ENCODE data around the gene LMF2.
"Not testable (repeated sequence)": the region's sequence is repeated elsewhere in the genome, so short reads cannot be mapped to it uniquely, and the experiment has no call there.

LMF2 gene

DNA sequence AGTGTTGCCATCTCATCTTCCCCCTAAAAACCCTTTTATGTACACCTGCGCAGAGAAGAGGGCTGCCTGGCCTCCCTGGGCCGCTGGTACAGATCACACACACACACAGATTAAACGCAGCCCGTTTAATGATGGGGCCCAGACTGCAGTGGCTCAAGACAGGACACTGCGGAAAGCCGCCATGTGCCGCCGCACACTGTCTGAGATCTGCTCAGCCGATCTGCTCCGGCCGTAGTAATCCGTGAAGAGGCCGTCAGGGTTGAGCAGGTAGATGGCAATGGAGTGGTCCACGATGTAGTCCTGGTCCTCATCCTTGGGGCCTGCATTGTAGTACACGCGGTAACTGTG lies 15.9 kb upstream of the LMF2 start:
- DNase-seq = no peak

DNA sequence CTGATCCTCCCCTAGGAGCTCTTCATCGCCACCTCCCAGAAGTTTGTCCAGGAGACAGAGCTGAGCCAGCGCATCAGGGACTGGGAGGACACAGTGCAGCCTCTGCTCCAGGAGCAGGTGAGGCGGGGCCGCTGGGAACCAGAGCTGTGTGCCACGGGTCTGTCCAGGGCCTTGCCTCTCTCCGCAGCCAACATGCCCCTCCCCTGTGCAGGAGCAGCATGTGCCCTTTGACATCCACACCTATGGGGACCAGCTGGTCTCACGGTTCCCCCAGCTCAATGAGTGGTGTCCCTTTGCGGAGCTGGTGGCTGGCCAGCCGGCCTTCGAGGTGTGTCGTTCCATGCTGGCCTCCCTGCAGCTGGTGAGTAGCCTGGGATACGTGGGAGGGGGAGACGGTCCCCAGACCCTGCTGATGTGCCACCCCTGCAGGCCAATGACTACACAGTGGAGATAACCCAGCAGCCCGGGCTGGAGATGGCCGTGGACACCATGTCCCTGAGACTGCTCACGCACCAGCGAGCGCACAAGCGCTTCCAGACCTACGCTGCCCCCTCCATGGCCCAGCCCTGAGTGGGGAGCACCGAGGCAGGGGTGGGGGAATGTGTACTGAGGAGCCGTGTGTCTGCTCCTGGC lies 15.4 kb upstream of the LMF2 start:
- no peak for DNase-seq

DNA sequence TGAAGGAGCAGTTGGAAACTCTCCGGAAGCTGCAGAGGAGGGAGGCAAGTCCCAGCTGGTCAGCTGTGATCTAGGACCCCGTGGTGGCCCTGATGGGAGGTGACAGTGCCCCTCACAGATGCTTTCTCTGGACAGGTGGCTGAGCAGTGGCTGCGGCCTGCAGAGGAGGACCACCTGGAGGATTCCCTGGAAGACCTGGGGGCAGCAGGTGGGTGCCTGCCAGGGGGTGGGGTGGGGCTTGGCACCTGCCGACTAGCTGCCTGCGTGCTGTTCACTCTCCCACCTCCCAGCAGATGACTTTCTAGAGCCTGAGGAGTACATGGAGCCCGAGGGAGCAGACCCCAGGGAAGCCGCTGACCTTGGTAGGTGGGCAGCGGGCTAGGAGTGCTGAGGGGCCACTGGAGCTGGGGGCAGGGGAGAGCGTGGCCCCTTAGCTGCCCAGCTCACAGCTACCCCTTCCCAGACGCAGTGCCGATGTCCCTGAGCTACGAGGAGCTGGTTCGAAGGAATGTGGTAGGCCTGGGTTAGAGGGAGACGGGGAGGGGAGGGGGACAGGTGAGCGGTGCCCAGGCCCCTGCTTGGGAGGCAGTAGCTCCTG lies 14.8 kb upstream of the LMF2 start:
- DNase-seq = no peak

GRCh38 chr22:50521710-50522109 lies 14.2 kb upstream of the LMF2 start:
- DNase-seq = no peak

DNA sequence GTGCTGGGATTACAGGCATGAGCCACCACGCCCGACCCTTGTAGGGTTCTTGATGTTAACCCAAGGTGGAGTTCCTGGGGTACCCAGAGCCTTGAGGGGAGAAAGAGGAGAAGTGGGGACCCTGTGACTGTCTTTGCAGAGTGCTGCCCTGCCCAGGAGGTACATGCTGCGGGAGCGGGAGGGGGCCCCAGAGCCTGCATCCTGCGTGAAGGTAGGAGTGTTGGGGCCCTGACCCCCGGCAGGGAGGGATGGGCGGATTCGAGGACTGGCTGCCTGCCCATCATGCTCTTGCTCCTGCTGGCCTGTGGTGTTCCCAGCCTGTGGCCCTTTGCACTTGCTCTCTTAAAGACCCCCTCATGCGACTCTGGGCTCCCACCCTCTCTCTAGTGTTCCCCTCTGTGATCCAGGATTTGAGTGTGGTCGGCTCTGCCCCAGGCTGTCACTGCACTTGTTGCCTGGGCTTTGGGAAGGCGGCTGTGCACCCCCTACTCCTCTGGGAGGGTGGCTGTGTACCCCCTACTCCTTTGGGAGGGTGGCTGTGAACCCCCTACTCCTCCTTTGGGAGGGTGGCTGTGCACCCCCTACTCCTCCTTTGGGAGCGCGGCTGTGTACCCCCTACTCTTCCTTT lies 13.4 kb upstream of the LMF2 start:
- DNase-seq = no peak

DNA sequence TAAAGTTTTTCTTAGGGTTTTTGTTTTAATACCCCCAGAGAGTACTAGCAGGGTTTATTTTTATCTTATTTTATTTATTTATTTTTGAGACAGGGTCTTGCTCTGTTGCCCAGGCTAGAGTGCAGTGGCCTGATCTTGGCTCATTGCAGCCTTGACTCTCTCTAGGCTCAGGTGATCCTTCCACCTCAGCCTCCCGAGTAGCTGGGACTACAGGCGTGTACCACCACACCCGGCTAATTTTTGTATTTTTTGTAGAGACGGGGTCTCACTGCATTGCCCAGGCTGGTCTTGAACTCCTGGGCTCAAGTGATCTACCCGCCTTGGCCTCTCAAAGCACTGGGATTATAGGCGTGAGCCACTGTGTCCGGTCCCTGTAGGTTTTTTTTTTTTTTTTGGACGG lies 12.7 kb upstream of the LMF2 start:
- DNase-seq = not testable (repeated sequence)

GRCh38 chr22:50519151-50519550 lies 11.6 kb upstream of the LMF2 start:
- no peak for DNase-seq

- DNase-seq = no peak
These were observed 11.1 kb upstream of the LMF2 start for GRCh38 chr22:50518606-50519005.

DNA sequence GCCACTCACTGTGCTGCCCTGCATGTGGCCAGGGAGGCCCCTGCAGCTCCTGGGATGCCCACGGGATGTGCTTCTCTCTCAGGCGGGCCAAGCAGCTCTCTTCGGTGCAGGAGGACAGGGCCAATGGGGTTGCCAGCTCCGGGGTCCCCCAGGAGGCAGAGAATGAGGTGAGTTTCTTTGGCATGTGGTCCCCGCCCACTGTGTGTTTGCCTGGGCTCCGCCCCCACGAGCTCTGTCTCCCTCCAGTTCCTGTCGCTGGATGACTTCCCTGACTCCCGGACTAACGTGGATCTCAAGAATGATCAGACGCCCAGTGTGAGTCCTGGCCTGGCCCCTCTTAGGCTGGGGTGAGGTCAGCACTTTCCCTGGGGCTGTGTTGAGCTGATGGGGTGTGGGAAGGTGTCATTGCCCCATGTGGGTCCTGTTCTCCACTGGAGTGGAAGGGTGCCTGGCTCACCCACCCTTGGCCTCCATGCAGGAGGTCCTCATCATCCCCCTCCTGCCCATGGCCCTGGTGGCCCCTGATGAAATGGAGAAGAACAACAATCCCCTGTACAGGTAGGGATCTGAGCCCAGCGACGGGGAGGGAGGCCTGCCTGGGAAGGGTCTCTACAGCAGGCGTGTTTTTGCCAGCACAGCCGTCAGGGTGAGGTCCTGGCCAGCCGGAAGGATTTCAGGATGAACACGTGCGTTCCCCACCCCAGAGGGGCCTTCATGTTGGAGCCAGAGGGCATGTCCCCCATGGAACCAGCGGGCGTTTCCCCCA lies 10.2 kb upstream of the LMF2 start:
- DNase-seq = no peak

GRCh38 chr22:50516891-50517290 lies 9.4 kb upstream of the LMF2 start:
- no peak for DNase-seq

DNA sequence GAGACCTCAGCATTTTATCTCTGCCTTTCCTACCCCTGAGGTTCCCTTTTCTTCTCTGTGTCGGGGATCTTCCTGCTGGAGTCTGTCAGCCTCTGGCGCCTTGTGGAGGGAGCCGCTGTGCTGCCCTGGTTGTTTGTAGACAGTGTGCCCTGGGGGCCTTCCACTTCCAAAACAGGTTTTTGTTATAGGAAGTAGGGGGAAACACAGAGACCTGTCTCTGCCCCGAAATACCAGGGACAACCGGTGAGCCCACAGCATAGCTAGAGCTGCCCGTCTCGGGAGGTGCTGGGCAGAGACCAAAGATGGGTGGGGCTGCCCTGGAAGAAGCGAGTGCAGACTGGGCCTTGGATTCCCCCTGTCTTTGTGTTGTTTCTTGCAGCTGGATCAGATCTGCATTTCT lies 8.6 kb upstream of the LMF2 start:
- no peak for DNase-seq

DNA sequence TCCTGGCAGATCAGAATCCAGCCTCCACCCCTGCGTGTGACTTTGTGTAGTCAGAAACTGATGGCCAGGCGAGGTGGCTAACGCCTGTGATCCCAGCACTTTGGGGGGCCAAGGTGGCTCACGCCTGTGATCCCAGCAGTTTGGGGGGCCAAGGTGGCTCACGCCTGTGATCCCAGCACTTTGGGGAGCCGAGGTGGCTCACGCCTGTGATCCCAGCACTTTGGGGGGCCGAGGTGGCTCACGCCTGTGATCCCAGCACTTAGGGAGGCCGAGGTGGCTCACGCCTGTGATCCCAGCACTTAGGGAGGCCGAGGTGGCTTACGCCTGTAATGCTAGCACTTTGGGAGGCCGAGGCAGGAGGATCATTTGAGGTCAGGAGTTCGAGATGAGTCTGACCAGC lies 5.7 kb upstream of the LMF2 start:
- DNase-seq = no peak

- no peak for DNase-seq
These were observed 1.4 kb upstream of the LMF2 start for GRCh38 chr22:50508897-50509296.

DNA sequence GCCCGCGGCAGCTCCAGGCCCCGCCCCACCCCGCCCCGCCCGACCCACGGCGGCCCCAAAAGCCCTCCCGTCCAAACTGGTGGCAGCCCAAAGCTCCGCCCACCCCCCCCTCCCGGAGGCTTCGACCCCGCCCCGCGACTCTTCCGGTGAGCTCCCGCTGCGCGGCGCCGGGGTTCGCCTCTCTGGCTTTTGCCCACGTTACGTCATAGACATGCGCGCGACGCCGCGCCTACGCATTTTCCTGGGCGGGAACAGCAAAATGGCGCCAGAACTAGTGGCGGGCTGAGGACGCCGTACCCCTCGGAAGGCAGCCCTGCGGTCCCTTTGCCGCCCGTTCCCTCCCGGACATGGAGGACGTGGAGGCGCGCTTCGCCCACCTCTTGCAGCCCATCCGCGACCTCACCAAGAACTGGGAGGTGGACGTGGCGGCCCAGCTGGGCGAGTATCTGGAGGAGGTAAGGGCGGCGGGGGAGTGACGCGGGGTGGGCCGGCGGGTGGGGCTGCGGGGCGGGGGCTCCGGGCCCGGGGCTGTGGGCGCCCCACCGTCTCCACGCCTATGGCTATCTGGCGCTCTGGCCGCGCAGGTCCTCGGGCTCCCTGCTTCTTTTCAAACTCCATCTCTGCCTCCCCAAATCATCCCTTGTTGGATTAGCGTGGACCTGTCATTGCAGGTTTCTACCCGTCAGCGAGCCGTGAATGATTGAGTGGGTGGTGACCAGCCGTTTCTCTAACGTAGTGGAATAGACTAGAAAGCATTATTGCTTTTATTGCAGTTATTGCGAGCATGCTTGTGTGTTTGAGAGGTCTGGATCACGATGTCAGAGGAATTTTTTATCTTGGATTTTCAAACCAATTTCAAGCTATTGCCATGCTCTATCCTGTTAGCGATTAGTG lies 736 bp upstream of the LMF2 start, which contains the start of gene NCAPH2:
Gene NCAPH2 (plus strand): TSS at position 234 of the 894 bp plus-strand sequence. CDS start 114 bp downstream, at position 348.
- peak; percentile 100 for DNase-seq

GRCh38 chr22:50506611-50507420 lies 686 bp downstream of the LMF2 start:
- no peak for DNase-seq

GRCh38 chr22:50505776-50506610 lies 1.5 kb downstream of the LMF2 start:
- DNase-seq = no peak

DNA sequence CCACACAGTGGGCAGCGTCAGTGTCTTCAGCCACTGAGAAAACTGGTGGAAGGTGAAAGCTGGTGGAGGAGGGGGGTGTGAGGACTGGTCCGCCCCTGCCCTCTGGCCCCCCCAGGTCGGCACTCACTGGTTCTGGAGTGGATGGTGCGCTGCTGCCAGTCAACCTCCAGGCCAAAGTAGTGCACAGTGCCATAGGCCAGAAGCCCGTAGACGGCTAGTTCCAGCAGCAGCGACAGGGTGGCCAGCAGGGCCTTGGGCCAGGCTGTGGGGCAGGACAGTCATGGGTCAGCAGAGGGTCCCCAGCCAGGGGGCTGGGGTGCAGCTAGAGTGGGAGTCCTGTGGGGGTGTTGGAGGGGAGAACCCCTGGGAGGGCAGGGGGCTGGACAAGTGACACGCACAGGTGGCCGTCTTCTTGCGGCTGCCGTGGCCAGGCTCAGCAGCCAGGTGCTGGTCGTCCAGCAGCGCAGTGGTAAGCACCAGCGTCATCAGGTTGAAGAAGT lies 2.2 kb downstream of the LMF2 start:
- DNase-seq = no peak

GRCh38 chr22:50504369-50505211 lies 2.9 kb downstream of the LMF2 start:
- DNase-seq = no peak

DNA sequence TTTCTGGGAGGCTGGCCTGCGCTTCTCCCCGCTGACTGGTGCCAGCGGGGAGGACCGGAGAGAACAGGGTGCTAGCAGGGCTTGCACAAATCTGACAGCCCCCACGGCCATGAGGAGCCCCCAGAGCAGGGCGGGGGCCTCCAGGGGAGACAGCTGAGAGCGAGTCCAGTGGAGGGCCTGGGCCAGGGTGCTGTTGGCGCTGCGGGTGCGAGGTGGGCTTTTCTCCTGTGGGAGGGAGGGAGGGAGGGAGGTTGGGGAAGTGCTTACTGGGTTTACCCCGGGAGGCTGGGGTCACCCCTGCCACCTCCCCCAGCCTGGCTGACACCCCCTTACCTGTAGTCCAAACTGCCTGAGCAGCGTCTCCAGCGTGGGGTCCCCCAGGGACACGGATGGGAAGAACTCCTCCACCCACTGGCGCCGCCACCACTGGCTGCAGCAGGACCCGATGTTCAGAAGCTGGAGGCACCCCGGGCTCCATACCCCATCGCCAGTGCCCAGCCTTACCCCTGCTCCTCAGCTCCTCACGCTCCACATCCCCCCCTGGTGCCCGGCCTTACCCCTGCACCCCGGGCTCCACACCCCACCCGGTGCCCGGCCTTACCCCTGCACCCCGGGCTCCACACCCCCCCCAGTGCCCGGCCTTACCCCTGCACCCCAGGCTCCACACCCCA lies 3.9 kb downstream of the LMF2 start:
- no peak for DNase-seq

All from effector CD8-positive, alpha-beta T cell (primary cell).